HG02852 (cell line): Measurements from ENCODE around the gene ANO4.

Source experiments
- ATAC-seq: cut with Tn5 transposase; IDR thresholded peaks from one replicate; pipeline ENCODE4 v1.9.1; 2021; ENCODE audit warnings: mild to moderate bottlenecking, moderate library complexity; ENCODE audit not compliant: unreplicated experiment

Gene ANO4

GRCh38 chr12:100942984-100943749 is 148.6 kb downstream of the ANO4 start:
- no peak for ATAC-seq

GRCh38 chr12:100951756-100952155 is 157.2 kb downstream of the ANO4 start:
- no peak for ATAC-seq

DNA sequence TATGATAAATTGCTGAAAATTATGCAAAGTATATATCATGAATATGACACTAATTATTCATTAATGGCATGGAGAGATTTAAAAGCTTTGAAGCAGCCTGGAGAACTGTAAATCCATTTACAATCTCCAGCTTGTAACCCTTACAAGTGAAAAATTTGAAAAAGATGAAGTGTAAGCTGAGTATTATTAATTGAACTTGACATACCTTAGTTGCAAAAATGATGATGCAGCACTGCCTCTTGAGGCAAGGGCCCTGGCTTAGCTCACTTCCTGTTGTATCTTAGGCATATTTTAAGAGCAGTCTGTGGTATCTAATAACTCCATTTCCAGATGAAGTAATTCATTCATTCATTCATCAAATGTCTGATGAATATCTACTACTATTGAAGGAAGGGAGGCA is 158.6 kb downstream of the ANO4 start:
- no peak for ATAC-seq

DNA sequence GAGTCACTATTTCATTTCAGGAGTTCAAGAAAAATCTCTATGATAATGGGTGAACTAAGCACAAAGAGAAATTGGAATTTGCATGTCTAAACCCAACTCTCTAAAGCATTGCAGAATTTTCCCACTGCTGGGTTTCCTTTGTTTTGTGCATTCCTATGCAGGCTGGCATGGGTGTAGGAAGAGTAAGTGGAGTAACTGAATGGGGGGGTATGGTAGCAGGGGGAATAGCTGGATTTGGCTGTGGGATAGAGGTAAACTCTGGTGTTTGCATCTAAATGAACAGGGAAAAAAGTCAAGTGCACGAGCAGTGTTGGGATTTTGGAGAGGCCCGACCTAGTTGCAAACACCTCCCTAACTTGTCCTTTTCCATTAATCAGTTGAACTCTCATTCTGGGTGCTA is 159.1 kb downstream of the ANO4 start:
- ATAC-seq, result no peak

- no peak for ATAC-seq
Observed at GRCh38 chr12:100954118-100954517, 159.5 kb downstream of the ANO4 start.

- no peak for ATAC-seq
Observed at GRCh38 chr12:100955139-100955538, 160.6 kb downstream of the ANO4 start.

GRCh38 chr12:100956311-100956852 is 161.8 kb downstream of the ANO4 start:
- no peak for ATAC-seq

DNA sequence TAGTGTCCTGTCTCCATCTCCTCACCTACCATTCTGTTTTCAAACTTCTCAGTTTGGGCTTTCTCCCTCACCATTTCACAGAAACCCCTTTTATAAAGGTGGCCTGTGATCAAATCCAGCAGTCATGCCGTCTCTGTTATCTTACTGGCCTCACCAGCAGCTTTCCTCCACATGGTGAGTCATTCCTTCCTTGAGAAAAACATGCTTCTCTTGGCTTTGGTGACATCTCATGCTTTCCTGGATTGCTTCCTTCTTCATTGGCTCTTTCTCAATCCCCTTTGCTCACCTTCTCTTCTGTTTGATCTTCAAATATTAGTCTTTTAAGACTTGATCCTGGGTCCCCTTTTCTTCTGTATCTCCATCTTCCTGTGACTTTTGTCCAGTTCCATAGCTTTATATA is 164.9 kb downstream of the ANO4 start:
- no peak for ATAC-seq

DNA sequence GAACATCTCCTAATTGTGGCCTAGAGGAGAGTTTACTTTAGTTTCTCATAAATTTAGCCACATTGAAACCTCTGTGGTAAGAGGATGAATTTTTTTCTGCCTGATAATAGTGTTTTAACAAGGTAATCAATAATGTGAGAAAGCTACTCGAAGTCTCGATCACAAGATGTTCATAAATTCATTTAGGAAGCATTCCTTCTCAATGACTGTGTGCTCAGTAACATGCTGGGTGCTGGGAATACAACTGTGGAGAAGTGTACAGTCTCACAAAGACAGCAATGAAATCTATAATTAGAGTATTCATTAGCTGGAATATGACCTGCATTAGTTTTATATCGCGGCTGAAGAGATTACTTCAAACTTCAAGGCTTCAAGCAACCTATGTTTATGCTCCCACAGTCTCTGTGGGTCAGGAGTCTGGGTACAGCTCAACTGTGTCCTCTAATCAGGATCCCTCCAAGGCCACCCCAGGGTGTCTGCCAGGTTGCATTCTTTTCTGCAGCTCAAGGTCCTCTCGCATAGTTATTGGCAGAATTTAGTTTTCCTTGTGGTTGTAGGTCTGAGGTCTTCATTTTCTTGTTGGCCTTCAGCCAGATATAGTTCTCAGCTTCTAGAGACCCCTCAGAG is 167.6 kb downstream of the ANO4 start:
- no peak for ATAC-seq

DNA sequence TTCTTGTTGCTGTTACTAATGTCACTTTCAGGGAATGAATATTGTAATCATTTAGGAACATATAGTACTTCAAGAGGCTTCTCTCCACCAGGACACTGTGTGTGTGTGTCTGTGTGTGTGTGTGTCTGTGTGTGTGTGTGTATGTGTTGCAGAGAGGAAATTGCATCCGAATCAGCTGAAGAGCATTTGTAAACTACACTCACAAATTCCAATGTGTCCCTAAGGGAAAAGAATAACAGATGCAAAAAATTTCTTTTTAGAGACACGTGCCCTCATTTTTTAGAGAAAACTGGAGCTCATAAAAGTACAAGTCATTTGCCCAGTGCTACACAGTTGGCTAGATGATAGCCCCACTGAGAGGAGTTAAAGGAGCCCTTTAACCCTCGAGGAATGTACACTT is 168.8 kb downstream of the ANO4 start:
- no peak for ATAC-seq

DNA sequence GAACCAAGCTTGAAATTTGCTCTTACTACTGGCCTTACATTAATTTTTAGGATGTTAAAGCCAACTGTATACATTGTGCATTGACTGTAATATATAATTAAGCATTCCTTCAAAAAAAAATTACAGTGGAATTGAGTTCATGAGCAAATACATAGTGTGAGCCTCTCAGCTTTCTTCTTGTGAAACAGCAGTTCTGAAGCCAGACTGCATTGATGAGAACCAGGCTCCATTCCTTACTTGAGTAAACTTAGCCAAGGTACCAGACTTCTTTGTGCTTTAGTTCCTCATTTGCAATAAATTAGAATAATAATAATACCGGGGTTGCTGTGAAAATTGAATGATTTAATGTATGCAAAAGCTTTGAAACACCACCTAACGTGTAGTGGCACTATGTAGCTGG is 169.5 kb downstream of the ANO4 start:
- ATAC-seq, result no peak

DNA sequence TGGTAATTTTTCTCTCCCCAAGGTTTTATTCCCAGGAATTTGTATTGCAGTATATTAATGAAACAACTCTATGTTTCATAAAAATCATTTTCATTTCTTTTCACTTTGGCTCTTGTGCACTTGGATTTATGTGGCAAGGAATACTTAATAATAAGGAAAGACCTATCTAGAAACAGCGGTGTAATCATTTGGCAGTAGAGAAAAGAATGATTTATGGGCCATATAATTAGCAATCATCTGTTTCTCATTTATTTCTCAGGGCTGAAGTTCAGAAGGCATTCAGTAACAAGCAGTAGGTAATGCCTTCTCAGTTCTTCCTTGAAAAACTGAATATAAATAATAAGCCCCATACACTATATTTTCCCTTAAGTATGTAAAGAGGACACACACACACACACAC is 172.6 kb downstream of the ANO4 start:
- ATAC-seq, result no peak

DNA sequence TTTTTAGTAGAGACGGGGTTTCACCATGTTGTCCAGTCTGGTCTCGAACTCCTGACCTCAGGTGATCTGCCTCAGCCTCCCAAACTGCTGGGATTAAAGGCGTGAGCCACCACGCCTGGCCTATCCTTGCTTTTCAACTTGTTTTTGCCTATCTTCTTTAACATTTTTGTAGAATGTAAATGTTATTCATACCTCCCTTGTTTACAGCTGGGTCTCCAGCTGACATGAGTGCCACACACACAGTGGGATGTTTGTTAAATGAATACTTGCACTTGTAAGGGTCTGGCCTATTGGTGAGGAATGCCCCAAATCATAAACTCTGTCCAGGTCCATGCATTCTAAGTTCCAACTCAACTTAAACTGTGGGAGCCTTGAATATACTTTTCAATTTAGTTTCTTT is 176.3 kb downstream of the ANO4 start:
- no peak for ATAC-seq

GRCh38 chr12:100972121-100972520 is 177.5 kb downstream of the ANO4 start:
- ATAC-seq, result no peak

DNA sequence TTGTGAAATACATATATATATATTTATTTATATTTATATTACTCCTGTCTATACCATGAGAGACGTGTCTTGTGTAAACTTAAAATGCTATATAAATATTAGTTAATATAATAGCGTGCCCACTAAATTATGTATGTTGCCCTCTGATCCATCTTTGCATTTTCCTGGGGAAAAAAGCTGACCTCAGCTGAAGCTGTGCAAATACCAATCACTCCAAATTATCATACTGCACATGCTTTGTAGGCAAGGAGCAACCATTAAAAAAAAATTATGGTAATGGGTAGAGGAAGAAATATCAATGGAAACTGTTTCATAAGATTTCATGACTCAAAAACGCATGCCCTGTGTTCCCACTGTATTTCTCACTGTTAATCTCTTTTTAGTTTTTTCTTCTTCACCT is 179.8 kb downstream of the ANO4 start:
- no peak for ATAC-seq

GRCh38 chr12:100974747-100975146 is 180.2 kb downstream of the ANO4 start:
- ATAC-seq, result no peak

- no peak for ATAC-seq
Observed at GRCh38 chr12:100976735-100977134, 182.2 kb downstream of the ANO4 start.

GRCh38 chr12:100980856-100981255 is 186.3 kb downstream of the ANO4 start:
- ATAC-seq, result no peak

DNA sequence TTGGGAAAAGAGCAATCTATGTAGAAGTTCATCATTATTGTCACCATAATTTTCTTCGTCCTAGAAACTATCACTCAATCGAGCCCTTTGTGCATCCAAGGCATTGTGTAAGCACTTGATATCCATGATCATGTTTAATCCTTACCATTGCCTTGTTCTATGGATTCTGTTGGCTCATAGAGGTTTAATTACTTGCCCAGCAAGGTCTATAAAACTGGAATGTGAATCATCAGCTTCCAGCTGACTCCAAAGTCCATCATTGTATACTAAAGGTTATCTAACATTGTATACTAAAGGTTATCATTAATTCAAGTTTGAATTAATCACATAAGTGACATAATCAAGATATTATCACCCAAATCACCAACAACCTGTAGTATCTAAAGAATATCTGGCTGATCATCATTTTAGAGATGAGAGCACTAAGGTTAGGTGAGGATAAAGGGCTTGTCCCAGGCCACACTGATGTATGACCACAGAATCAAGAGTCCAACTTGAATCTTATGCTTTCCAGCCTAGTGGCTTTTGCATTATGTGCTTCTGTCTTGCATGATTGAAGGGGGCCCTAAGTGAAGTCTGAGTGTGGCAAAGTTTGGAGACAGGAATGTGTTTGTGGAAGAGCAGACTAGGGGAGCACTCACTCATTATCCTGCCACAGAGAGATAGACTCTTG is 188.1 kb downstream of the ANO4 start:
- no peak for ATAC-seq

- no peak for ATAC-seq
Observed at GRCh38 chr12:100984796-100985195, 190.2 kb downstream of the ANO4 start.

DNA sequence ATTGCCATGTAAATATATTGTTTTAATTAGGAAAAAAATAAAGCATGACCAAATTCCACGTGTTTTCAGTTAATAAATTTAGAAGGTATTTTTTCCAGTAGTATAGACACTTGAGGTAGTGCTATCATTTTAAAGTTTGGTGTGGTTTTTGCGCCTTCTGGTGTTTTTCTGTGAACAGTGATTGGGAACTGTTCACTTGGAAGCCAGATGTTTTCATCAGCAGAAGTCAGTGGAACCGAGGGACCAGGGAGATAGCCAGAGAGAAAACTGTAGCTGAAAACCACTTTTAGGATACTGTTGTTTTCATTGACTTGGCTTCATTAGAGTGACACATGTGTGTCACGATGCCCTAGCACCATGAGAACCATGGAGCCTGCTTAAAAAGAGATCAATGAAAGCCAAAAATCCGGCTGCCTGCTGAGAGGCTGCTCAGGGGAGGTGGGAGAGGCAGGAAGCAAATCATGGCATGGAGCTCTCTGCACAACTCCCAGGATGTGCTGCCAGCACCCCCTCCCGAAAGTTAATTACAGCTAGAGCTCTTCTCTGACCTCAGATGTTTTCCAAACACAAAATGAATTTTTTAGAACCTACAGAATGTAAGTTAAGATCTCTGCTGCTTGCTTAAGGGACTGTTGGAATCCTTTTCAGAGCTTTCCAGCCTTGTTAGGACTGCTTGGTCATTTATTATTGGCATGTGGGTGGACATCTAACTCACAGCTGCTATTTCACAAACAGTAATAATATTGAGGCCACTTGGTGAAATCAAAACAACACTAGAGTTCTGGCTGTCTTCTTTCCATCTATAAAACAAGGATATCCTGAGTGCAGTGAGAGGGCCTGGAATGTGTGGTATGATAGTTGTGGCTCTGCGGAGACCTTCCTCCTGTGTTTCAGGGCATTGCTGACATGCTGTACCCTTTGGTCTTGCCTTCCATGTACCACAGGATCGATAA is 192.3 kb downstream of the ANO4 start:
- ATAC-seq, result no peak
